MM.1S (cell line): ENCODE data around the gene LAMA4.

ENCODE experiments used
- DNase-seq: peaks from one replicate; pipeline ENCODE4 v3.0.0-alpha.2; 2015
- H2AFZ ChIP-seq: fragments of 300-600 bp; sonication (generic); 2 replicates; pipeline ENCODE4 v1.6.0; 2016; ENCODE audit warnings: antibody characterized with exemption, low read length
- H3F3A ChIP-seq: fragments of 300-600 bp; sonication (generic); 2 replicates; pipeline ENCODE4 v1.6.1; 2016; ENCODE audit warnings: mild to moderate bottlenecking, antibody characterized with exemption, low read length, moderate library complexity, mixed read lengths; ENCODE audit not compliant: insufficient read depth
- H3K27ac ChIP-seq: fragments of 300-600 bp; sonication (generic); 2 replicates; pipeline ENCODE4 v1.5.1; 2016; ENCODE audit warnings: mild to moderate bottlenecking, low read length
- H3K27me3 ChIP-seq: fragments of 300-600 bp; sonication (generic); replicated peaks from 2 replicates; pipeline ENCODE4 v1.6.0; 2016; ENCODE audit warnings: low read length; ENCODE audit not compliant: insufficient read depth
- H3K36me3 ChIP-seq: fragments of 300-600 bp; sonication (generic); replicated peaks from 2 replicates; pipeline ENCODE4 v1.6.1; 2016; ENCODE audit warnings: mild to moderate bottlenecking, low read length, mixed read lengths; ENCODE audit not compliant: insufficient read depth
- H3K4me1 ChIP-seq: fragments of 300-600 bp; sonication (generic); 2 replicates; pipeline ENCODE4 v1.6.1; 2016; ENCODE audit warnings: low read length, mixed read lengths
- H3K4me2 ChIP-seq: fragments of 300-600 bp; sonication (generic); 2 replicates; pipeline ENCODE4 v1.6.0; 2016; ENCODE audit warnings: low read depth, low read length
- H3K4me3 ChIP-seq: fragments of 300-600 bp; sonication (generic); 2 replicates; pipeline ENCODE4 v1.5.1; 2016; ENCODE audit warnings: low read length, mixed read lengths
- H3K79me2 ChIP-seq: fragments of 300-600 bp; sonication (generic); 2 replicates; pipeline ENCODE4 v1.6.1; 2016; ENCODE audit warnings: mixed run types, low read length, mixed read lengths
- H3K9ac ChIP-seq: fragments of 300-600 bp; sonication (generic); 2 replicates; pipeline ENCODE4 v1.6.1; 2016; ENCODE audit warnings: low read length, mixed read lengths
- H3K9me2 ChIP-seq: fragments of 300-600 bp; sonication (generic); replicated peaks from 2 replicates; pipeline ENCODE4 v1.6.1; 2016; ENCODE audit warnings: mild to moderate bottlenecking, low read length, mixed read lengths; ENCODE audit not compliant: insufficient read depth
- H3K9me3 ChIP-seq: fragments of 300-600 bp; sonication (generic); replicated peaks from 2 replicates; pipeline ENCODE4 v1.6.1; 2016; ENCODE audit warnings: mild to moderate bottlenecking, low read length, mixed read lengths; ENCODE audit not compliant: insufficient read depth
- H4K20me1 ChIP-seq: fragments of 300-600 bp; sonication (generic); 2 replicates; pipeline ENCODE4 v1.6.1; 2016; ENCODE audit warnings: mild to moderate bottlenecking, low read length, moderate library complexity, mixed read lengths; ENCODE audit not compliant: insufficient read depth
- CTCF ChIP-seq: fragments of 300-600 bp; sonication (generic); IDR thresholded peaks from 2 replicates; pipeline ENCODE4 v1.5.1; 2016; ENCODE audit warnings: antibody characterized with exemption, low read length, mixed read lengths
- EZH2 ChIP-seq: fragments of 300-600 bp; sonication (generic); optimal IDR thresholded peaks from 2 replicates; pipeline ENCODE3; 2017; ENCODE audit warnings: low read depth, mild to moderate bottlenecking, antibody characterized with exemption, low read length, mixed read lengths
- EZH2phosphoT487 ChIP-seq: fragments of 300-600 bp; sonication (generic); IDR thresholded peaks from 2 replicates; pipeline ENCODE4 v1.6.1; 2018; ENCODE audit warnings: antibody characterized with exemption, low read length

Gene LAMA4

GRCh38 chr6:112272799-112273198, 18.4 kb upstream of the LAMA4 start:
- H3K4me1 ChIP-seq = no peaks in the 10 kb centered on the region
- H3K27me3 ChIP-seq = no peaks in the 10 kb centered on the region
- H4K20me1 ChIP-seq = no peaks in the 10 kb centered on the region
- TF ChIP-seq EZH2 (no peak), EZH2phosphoT487 (no peak)
- H3K27ac ChIP-seq = no peak overlapping the region
- no peaks in the 10 kb centered on the region for H3K79me2 ChIP-seq
- no peaks in the 10 kb centered on the region for H3F3A ChIP-seq
- no peak overlapping the region for H3K4me3 ChIP-seq
- DNase-seq = no peak
- no peak overlapping the region for H3K4me2 ChIP-seq
- no peaks in the 10 kb centered on the region for H3K9me3 ChIP-seq
- H2AFZ ChIP-seq = no peak overlapping the region
- H3K9me2 ChIP-seq = no peaks in the 10 kb centered on the region
- no peak overlapping the region for H3K9ac ChIP-seq
- no peaks in the 10 kb centered on the region for H3K36me3 ChIP-seq

GRCh38 chr6:112270756-112271155, 16.4 kb upstream of the LAMA4 start:
- no peak for DNase-seq
- Histone ChIP-seq H3K27ac (no peak overlapping the region), H3K4me1 (no peaks in the 10 kb centered on the region), H3K79me2 (no peaks in the 10 kb centered on the region), H3K9ac (no peak overlapping the region), H3K36me3 (no peaks in the 10 kb centered on the region), H4K20me1 (no peaks in the 10 kb centered on the region), H3K9me2 (no peaks in the 10 kb centered on the region), H3K27me3 (no peaks in the 10 kb centered on the region), H2AFZ (no peak overlapping the region), H3K4me3 (no peak overlapping the region), H3K4me2 (no peak overlapping the region), H3F3A (no peaks in the 10 kb centered on the region), H3K9me3 (no peaks in the 10 kb centered on the region)
- TF ChIP-seq EZH2 (no peak), EZH2phosphoT487 (no peak), CTCF (no peak)

GRCh38 chr6:112269979-112270566, 15.7 kb upstream of the LAMA4 start:
- DNase-seq = no peak

More at GRCh38 chr6:112269979-112270566, 15.7 kb upstream of the LAMA4 start:
- Histone ChIP-seq H3F3A (no peaks in the 10 kb centered on the region), H3K9me3 (no peaks in the 10 kb centered on the region), H3K9me2 (no peaks in the 10 kb centered on the region), H3K9ac (no peak overlapping the region), H3K27ac (no peak overlapping the region), H3K27me3 (no peaks in the 10 kb centered on the region), H4K20me1 (no peaks in the 10 kb centered on the region), H3K4me3 (no peak overlapping the region), H3K4me2 (no peak overlapping the region), H2AFZ (no peak overlapping the region), H3K4me1 (no peaks in the 10 kb centered on the region), H3K36me3 (no peaks in the 10 kb centered on the region), H3K79me2 (no peaks in the 10 kb centered on the region)
- no peak for TF ChIP-seq EZH2
- no peak for TF ChIP-seq EZH2phosphoT487
- no peak for TF ChIP-seq CTCF
